ENCODE data around the gene NOM1.

NOM1 gene

GRCh38 chr7:156969972-156970420 lies 20.5 kb downstream of the NOM1 start:
- TF ChIP-seq, protein P1, sequence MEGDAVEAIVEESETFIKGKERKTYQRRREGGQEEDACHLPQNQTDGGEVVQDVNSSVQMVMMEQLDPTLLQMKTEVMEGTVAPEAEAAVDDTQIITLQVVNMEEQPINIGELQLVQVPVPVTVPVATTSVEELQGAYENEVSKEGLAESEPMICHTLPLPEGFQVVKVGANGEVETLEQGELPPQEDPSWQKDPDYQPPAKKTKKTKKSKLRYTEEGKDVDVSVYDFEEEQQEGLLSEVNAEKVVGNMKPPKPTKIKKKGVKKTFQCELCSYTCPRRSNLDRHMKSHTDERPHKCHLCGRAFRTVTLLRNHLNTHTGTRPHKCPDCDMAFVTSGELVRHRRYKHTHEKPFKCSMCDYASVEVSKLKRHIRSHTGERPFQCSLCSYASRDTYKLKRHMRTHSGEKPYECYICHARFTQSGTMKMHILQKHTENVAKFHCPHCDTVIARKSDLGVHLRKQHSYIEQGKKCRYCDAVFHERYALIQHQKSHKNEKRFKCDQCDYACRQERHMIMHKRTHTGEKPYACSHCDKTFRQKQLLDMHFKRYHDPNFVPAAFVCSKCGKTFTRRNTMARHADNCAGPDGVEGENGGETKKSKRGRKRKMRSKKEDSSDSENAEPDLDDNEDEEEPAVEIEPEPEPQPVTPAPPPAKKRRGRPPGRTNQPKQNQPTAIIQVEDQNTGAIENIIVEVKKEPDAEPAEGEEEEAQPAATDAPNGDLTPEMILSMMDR (IDR thresholded peaks at IDR 0.05; ENCODE audit: low read depth, low read length) = peak; percentile 6
- DNase-seq (ENCODE audit: low read depth in 2 of 2) = peak; percentile 25 to 35
- no peak overlapping the region for H3K4me3 ChIP-seq (replicated peaks in 1 of 2; ENCODE audit: low read depth in 2 of 2, low read length in 2 of 2)

GRCh38 chr7:156975620-156976019 lies 26.1 kb downstream of the NOM1 start:
- no peak for DNase-seq (ENCODE audit: low read depth in 2 of 2)
- TF ChIP-seq, protein P1 (IDR thresholded peaks at IDR 0.05; ENCODE audit: low read depth, low read length) = no peak
- no peak overlapping the region for H3K4me3 ChIP-seq (replicated peaks in 1 of 2; ENCODE audit: low read depth in 2 of 2, low read length in 2 of 2)

DNA sequence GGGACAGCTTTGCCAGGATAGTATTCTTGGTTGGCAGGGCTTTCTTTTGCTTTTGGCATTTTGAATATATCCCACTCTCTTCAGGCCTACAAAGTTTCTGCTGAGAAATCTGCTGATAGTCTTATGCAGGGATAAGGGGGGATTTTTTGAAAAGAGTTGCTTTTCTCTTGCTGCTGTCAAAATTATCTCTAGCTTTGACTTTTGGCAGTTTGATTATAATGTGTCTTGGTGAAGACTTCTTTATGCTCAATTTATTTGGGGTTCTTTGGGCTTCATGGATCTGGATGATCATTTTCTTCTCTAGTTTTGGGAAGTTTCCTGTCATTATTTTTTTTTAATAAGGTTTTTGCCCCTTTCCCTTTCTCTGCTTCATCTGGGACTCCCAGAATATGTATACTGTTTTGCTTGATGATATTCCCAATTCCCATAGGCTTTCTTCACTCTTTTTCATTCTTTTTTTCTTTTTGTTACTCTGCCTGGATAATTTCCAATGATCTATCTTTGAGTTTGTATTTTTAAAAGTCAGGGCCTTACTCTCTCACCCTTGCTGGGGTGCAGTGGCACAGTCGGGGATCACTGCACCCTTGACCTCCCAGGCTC lies 29.6 kb downstream of the NOM1 start:
- TF ChIP-seq, protein P1 (IDR thresholded peaks at IDR 0.05; ENCODE audit: low read depth, low read length) = no peak
- no peak for DNase-seq (ENCODE audit: low read depth in 2 of 2)
- no peak overlapping the region for H3K4me3 ChIP-seq (replicated peaks in 1 of 2; ENCODE audit: low read depth in 2 of 2, low read length in 2 of 2)

GRCh38 chr7:156979711-156980110 lies 30.2 kb downstream of the NOM1 start:
- TF ChIP-seq, protein P1 (IDR thresholded peaks at IDR 0.05; ENCODE audit: low read depth, low read length) = no peak
- no peak overlapping the region for H3K4me3 ChIP-seq (replicated peaks in 1 of 2; ENCODE audit: low read depth in 2 of 2, low read length in 2 of 2)
- DNase-seq (ENCODE audit: low read depth in 2 of 2) = no peak

DNA sequence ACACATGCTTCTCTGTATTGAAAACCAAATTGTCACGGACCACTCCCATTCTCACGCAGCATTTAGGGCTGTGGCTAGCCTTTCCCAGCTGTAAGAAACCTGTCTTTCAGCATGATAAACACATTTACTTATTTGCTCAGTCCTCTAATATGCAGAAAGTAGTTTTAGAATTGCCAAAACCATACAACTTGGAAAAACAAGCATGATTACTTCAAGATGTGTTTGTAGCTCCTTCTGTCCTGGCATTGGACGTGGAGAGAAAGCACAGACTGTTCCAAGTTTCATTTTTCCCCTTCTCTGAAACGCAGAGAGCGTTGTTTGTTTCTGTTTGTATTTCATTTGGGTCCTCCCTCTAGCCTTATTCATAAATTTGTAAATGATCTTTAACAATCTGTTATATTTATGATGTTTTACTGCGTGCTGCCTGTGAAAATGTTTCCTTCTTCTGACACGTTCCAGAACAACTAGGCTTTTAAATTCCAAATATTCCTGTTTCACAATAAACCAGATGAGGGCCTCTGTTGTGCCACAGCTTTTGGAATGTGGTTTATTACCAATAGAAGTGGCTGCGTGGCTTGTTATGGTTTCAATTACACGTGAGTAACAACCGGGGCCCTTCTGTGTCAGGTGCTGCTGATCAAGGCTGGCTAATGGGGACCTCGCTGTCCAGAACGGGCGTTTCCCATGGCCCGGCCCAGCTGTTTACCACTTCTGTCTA lies 34.8 kb downstream of the NOM1 start:
- peak; percentile 18 to 27 for DNase-seq (ENCODE audit: low read depth in 2 of 2)
- TF ChIP-seq, protein P1 (IDR thresholded peaks at IDR 0.05; ENCODE audit: low read depth, low read length) = no peak
- no peak overlapping the region for H3K4me3 ChIP-seq (replicated peaks in 1 of 2; ENCODE audit: low read depth in 2 of 2, low read length in 2 of 2)

DNA sequence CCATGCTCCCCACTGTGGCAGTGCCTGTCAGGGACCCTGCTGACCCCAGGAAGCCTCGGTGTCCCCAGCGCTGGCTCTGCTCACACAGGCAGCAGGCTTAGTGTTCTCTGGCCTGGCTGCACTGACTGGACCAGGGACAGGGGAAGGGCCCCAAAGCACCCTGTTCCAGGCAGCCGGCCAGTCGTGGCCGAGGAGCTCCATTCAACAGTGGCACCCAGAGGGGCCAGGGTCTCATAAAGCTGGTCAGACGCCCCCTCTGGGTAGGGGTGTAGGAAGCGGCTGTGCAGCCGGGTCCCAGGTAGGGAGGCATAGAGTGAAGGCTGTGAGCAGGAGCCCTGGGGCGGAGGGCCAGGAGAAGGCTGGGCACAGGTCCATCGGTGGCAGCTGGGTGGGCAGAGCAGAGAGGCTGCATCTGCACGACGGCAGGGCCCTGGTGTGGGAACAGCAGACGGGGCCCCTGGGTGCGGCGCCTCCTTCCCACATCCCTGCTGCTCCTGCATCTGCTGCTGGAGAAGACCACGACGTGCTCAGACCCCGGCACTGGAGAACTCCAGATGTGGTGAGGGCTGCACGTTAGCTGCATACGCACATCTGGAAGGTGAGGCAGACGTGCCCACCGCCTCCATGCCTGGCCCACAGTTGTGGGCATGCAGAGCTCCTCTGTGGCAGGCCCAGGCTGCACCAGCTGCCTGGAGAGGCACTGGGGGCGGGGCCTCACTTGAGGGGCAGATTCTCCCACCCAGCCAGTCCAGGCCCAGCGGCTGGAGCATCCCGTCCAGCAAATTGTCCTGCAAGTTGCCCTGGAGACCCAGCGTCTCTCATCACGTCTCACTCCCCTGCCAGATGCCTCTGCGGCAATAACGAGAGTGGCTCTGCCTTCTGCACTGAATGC lies 35.8 kb downstream of the NOM1 start:
- DNase-seq (ENCODE audit: low read depth in 2 of 2) = no peak
- TF ChIP-seq, protein P1 (IDR thresholded peaks at IDR 0.05; ENCODE audit: low read depth, low read length) = no peak
- no peak overlapping the region for H3K4me3 ChIP-seq (replicated peaks in 1 of 2; ENCODE audit: low read depth in 2 of 2, low read length in 2 of 2)
